ENCODE data around the gene MYOF.
"Not testable (repeated sequence)": the region's sequence is repeated elsewhere in the genome, so short reads cannot be mapped to it uniquely, and the experiment has no call there.

MYOF gene

GRCh38 chr10:93369588-93370164, 112.5 kb downstream of the MYOF start:
- H3K27ac ChIP-seq = no peak overlapping the region
- TF ChIP-seq CTCF (conservative IDR thresholded peaks at IDR 0.05) (no peak), ZFX (IDR thresholded peaks at IDR 0.05) (no peak)

GRCh38 chr10:93368210-93368609, 113.9 kb downstream of the MYOF start:
- no peak overlapping the region for H3K27ac ChIP-seq
- TF ChIP-seq ZFX (IDR thresholded peaks at IDR 0.05) (no peak), CTCF (conservative IDR thresholded peaks at IDR 0.05) (no peak)

GRCh38 chr10:93367664-93368063, 114.5 kb downstream of the MYOF start:
- TF ChIP-seq ZFX (IDR thresholded peaks at IDR 0.05) (no peak), CTCF (conservative IDR thresholded peaks at IDR 0.05) (no peak)
- no peak overlapping the region for H3K27ac ChIP-seq

- no peak for TF ChIP-seq CTCF (conservative IDR thresholded peaks at IDR 0.05)
- TF ChIP-seq ZFX (IDR thresholded peaks at IDR 0.05) = no peak
- no peak overlapping the region for H3K27ac ChIP-seq
Measured at GRCh38 chr10:93364966-93365365, 117.2 kb downstream of the MYOF start.

GRCh38 chr10:93363891-93364648, 118.1 kb downstream of the MYOF start:
- TF ChIP-seq ZFX (IDR thresholded peaks at IDR 0.05) (no peak), CTCF (conservative IDR thresholded peaks at IDR 0.05) (no peak)

GRCh38 chr10:93358398-93358797, 123.7 kb downstream of the MYOF start:
- not testable (repeated sequence) for H3K27ac ChIP-seq

More at GRCh38 chr10:93363891-93364648, 118.1 kb downstream of the MYOF start:
- no peak overlapping the region for H3K27ac ChIP-seq

- H3K27ac ChIP-seq = no peak overlapping the region
- TF ChIP-seq ZFX (IDR thresholded peaks at IDR 0.05) (no peak), CTCF (conservative IDR thresholded peaks at IDR 0.05) (peak; percentile 91)
Measured at GRCh38 chr10:93357680-93358079, 124.5 kb downstream of the MYOF start.

GRCh38 chr10:93356516-93356915, 125.6 kb downstream of the MYOF start:
- no peak overlapping the region for H3K27ac ChIP-seq
- TF ChIP-seq CTCF (conservative IDR thresholded peaks at IDR 0.05) = no peak
- TF ChIP-seq ZFX (IDR thresholded peaks at IDR 0.05) = no peak

Data from C4-2B (cell line).